GM10248 (cell line): ENCODE results near the gene SPATA3.

Source experiments
- CTCF ChIA-PET: fragments of 300-600 bp; sonication (Branson Sonifier 250); formaldehyde crosslinking; extraction: SDS; loops from one replicate; lab custom pipeline; 2021; ENCODE audit warnings: antibody characterized with exemption; lab: Yijun Ruan, JAX
- POLR2A ChIA-PET: fragments of 350-650 bp; sonication (Branson Sonifier 250); formaldehyde crosslinking; extraction: SDS; loops from one replicate; lab custom pipeline; 2020; ENCODE audit warnings: antibody characterized with exemption; lab: Yijun Ruan, JAX
- DNase-seq: peaks from one replicate; pipeline ENCODE4 v3.0.0; 2012; ENCODE audit errors: extremely low spot score
- CTCF ChIP-seq: IDR thresholded peaks from 2 replicates; pipeline ENCODE4 v1.5.1; 2012; ENCODE audit warnings: mild to moderate bottlenecking, low read depth; ENCODE audit errors: extremely low read depth, missing control alignments, control extremely low read depth

SPATA3 gene

GRCh38 chr2:230995821-230996220, at the start of gene SPATA3:
Gene SPATA3, plus strand, starts transcription at chr2:230996121. Its CDS starts 113 bp downstream, at chr2:230996234.
- ChIA-PET POLR2A (no interaction called here), CTCF (interaction anchor here (1.0 to 2.3 kb wide), 6 partner anchors 9 to 172 kb away, joined by 3 to 16 read pairs (median 3); no protein-coding TSS in a partner anchor)
- no peak for DNase-seq
- TF ChIP-seq CTCF: no peak

GRCh38 chr2:230946429-230947234, 49.3 kb upstream of the SPATA3 start:
- POLR2A ChIA-PET: interaction anchor here (0.5 to 5.3 kb wide), 12 partner anchors 13 to 761 kb away, joined by 3 to 27 read pairs (median 5); partner anchors contain the start of genes GPR55, NCL and PTMA
- CTCF ChIA-PET: interaction anchor here (1.1 to 27.0 kb wide), 7 partner anchors 9 to 106 kb away, joined by 3 to 305 read pairs (median 8); partner anchors contain the start of gene GPR55
- no peak for TF ChIP-seq CTCF
- no peak for DNase-seq

- no peak for TF ChIP-seq CTCF
- no peak for DNase-seq
- ChIA-PET CTCF (interaction anchor here (0.8 to 27.0 kb wide), 7 partner anchors 16 to 505 kb away, joined by 3 to 305 read pairs (median 5); partner anchors contain the start of gene GPR55), POLR2A (interaction anchor here (0.5 to 5.3 kb wide), 13 partner anchors 11 to 517 kb away, joined by 3 to 27 read pairs (median 5); partner anchors contain the start of genes GPR55 and NCL)
These were observed 48.7 kb upstream of the SPATA3 start for GRCh38 chr2:230947235-230947576.

GRCh38 chr2:230947908-230948365, 48.0 kb upstream of the SPATA3 start:
- no peak for TF ChIP-seq CTCF
- CTCF ChIA-PET: interaction anchor here (0.7 to 27.0 kb wide), 8 partner anchors 10 to 504 kb away, joined by 3 to 305 read pairs (median 4); partner anchors contain the start of gene GPR55
- POLR2A ChIA-PET: interaction anchor here (1.0 to 5.3 kb wide), 9 partner anchors 10 to 39 kb away, joined by 3 to 27 read pairs (median 5); partner anchors contain the start of gene GPR55
- DNase-seq: peak; percentile 56

- DNase-seq: peak; percentile 58
- no peak for TF ChIP-seq CTCF
- POLR2A ChIA-PET: interaction anchor here (1.0 to 1.6 kb wide), 4 partner anchors 16 to 37 kb away, joined by 5 to 10 read pairs (median 9); partner anchors contain the start of gene GPR55
- CTCF ChIA-PET: interaction anchor here (0.8 to 27.0 kb wide), 6 partner anchors 9 to 102 kb away, joined by 3 to 305 read pairs (median 7); partner anchors contain the start of gene GPR55
These were observed 45.7 kb upstream of the SPATA3 start for GRCh38 chr2:230949966-230950873.

- ChIA-PET POLR2A (interaction anchor here (0.7 to 1.6 kb wide), 6 partner anchors 15 to 289 kb away, joined by 5 to 10 read pairs (median 8); partner anchors contain the start of gene GPR55), CTCF (interaction anchor here (0.8 to 27.0 kb wide), 5 partner anchors 9 to 103 kb away, joined by 3 to 305 read pairs (median 8); partner anchors contain the start of gene GPR55)
- no peak for TF ChIP-seq CTCF
- no peak for DNase-seq
These were observed 45.0 kb upstream of the SPATA3 start for GRCh38 chr2:230950874-230951339.
